HK-2 (cell line): ENCODE results near the gene TMEM63A.
"Not testable (repeated sequence)": the region's sequence is repeated elsewhere in the genome, so short reads cannot be mapped to it uniquely, and the experiment has no call there.

ENCODE experiments used
- DNase-seq: peaks from one replicate; pipeline ENCODE4 v3.0.0-alpha.2; 2018; ENCODE audit not compliant: unreplicated experiment

Gene TMEM63A

DNA sequence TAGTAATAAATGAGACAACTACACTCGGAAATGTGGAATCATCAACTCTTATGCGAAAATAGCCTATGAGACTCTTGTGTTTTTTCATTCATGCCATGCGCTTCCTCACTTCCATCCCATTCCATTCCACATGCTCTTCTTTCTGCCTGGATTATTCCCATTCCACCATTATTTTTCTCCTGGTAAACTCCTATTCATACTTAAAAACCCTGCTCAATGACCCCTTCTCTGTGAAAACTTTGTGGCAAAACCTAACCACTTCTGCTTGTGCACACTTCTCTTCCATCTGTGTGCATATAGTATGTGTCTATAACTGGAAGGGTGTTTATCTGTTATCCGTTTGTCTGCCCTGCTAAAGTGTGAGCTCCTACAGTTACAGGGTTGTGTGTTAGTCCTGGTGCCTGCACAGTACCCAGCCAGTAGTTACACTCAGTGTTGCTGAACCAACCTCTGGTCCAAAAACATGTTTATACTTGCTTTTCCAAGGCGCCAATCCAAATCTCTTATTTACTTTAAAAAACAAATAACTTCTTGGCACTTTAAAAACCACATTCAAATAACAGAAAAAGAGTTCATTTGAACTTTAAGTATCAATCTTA lies 61.6 kb downstream of the TMEM63A start:
- no peak for DNase-seq

DNA sequence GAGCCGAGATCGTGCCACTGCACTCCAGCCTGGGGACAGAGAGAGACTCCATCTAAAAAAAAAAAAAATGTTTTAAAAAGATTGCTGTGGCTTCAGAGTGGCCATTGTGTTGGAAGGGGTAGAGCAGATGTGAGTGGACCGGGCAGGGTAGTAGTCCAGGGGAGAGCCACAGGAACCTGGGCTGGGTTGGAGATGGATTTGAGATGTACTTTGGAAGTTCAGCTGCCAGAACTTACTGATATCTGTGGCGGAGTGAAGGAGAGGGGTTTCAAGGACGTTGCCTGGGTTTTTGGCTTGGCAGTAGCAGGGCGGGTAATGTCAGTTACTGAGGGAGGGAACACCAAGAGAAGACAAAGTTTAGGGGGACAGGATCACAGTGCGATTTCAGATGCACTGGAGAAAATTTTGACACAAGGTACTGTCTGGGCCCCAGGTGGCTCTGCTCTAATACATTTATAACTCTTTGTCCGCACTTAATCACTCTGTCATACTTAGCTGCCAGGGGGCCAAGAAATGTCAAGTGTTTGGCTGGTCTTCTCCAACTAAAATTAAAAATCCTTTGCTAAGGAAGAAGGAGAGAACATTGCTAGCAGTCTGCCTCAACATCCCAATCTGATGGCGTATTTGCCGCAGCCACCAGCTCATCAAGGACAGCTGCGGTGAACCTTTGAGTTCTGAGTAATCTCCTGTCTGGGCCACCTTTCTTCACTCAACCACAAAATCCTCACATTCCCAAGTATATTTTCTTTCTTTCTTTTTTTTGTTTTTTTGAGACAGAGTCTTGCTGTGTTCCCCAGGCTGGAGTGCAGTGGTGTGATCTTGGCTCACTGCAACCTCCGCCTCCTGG lies 62.6 kb downstream of the TMEM63A start:
- DNase-seq = no peak

GRCh38 chr1:225818229-225818628 lies 64.0 kb downstream of the TMEM63A start:
- DNase-seq = no peak

GRCh38 chr1:225817611-225818061 lies 64.5 kb downstream of the TMEM63A start:
- peak; percentile 86 for DNase-seq

- DNase-seq = no peak
Observed at GRCh38 chr1:225816643-225817538, 65.3 kb downstream of the TMEM63A start.

DNA sequence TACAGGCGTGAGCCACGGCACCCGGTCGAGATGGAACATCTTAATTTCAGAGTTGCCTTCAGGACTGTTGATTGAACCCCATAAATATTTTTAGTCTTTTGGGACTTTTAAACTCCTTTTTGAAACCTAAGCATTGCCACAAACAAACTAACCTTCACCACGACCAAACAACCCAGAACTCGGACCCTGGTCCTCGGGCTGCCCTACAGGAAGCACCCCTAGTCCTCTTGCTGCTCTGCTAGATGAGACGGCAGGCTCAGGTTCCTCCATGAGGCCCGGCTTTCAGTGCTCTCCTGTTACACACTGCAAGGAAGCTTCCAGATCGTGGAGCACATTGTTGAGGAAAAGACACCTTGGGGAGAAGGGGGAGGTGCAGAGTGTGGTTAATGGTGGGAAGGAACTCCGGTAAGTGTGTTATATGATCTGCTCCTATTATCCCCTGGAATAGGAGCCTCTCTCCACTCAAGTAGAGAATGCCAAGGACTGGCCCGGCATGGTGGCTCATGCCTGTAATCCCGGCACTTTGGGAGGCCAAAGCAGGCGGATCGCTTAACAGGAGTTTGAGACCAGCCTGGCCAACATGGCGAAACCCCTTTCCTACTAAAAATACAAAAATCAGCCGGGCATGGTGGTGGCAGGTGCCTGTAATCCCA lies 66.5 kb downstream of the TMEM63A start:
- DNase-seq = no peak

- DNase-seq = not testable (repeated sequence)
Observed at GRCh38 chr1:225815090-225815489, 67.1 kb downstream of the TMEM63A start.

GRCh38 chr1:225814381-225814780 lies 67.8 kb downstream of the TMEM63A start:
- DNase-seq = no peak

DNA sequence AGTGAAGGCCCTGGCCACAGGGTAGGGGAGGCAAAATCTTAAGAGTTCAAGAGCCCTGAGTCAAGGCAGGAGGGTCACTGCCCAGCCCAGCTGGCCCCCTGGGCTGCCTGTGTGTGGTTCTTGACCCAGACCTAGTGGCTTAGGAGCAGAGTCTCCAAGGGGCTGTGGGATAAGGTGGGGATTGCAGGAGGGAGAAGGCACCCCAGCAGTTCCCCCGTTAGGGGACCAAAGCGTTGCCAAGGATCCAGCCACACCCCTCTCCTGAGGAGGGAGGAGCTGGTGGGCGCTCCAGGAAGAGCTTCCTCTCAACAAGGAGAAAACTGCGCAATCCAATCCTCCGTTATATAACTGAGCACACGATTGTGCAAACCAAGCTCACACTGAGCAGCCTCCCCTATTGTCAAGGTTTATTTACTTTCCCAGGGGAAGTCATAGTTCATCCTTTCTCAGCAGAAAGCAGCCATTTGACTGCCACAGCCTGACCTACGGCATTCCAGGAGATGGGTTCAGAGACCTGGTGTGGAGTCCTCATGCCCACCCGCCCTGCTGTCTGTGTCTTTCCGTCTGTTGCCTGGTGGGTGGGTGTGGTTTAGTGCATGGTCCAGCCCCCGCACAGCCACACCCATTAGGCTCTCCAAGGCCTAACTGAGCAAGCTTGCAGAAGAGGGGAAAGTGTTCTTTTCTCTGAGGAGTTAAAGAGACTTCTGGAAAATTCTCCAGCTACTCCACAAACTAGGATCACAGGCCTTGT lies 68.8 kb downstream of the TMEM63A start:
- no peak for DNase-seq

DNA sequence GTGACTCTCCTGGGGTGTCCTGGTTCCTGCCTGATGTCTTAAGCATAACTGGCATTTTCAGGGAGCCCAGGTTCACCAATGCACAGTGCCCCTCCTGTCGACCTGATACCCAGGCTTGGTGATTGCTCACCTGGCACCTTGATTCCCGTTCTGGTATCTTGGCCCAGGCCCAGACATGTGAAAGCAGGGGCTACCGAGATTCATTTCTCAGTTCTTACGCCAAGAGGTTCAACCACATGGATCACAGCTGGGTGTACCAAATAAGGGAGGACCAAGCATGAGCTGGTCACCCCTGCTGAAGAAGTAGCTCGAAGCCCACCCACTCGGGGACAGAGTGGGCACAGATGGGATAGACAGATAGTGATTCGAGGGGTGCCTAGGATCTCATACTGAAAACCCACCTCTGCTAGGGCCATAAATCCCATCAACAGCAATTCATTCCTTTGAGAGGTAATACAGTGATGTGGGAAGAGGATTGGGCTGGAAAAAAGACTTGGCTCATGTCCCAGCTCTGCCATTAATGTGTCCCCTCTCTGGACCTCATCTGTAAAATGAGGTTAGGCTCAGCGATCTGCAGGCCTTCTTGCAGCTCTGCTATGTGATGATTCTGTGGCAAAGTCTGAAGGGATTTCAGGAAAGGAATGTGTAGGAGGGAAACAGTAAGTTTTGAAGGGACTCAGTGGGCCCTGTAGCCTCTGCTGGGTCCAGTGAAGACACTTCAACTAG lies 69.5 kb downstream of the TMEM63A start:
- DNase-seq = no peak

DNA sequence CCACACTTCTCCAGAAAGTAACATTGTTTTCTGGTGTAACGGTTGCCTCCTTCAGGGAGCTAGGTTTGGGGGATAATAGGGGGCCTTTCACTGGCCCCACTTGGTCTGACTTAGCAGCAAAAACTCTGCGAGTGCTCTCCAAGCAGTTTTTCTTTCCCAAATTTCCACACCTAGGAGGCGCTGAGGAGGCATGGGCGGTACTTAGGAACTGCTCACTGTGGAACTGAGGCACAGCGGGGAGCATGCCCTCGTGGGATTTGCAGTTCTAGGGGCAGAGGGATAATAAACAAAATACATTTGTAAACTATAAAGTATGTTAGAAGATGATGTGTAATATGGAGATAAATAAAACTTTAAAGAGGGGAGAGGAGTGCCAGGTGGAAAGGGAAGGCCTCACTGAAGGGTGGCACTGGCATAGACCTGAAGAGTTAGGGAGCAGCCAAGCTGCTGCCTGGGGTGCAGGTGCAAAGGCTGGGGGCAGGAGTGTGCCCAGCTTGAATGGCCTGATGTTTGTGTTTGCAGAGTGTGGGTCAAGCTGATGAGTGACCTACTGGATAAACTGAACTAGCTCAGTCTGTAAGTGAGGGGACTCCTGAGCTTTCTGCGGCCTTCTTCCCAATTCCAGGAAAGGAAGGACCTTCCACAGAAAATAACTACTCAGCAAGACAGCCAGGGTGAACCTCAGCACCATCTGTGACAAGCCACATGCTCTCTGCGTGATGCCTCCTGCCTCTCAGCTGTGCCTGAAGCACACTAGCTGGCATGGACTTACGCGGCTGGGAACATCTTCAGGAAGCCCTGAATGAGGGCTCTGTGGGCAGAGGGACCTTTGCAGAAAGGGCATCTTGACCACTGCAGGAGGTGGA lies 70.3 kb downstream of the TMEM63A start:
- DNase-seq = no peak

DNA sequence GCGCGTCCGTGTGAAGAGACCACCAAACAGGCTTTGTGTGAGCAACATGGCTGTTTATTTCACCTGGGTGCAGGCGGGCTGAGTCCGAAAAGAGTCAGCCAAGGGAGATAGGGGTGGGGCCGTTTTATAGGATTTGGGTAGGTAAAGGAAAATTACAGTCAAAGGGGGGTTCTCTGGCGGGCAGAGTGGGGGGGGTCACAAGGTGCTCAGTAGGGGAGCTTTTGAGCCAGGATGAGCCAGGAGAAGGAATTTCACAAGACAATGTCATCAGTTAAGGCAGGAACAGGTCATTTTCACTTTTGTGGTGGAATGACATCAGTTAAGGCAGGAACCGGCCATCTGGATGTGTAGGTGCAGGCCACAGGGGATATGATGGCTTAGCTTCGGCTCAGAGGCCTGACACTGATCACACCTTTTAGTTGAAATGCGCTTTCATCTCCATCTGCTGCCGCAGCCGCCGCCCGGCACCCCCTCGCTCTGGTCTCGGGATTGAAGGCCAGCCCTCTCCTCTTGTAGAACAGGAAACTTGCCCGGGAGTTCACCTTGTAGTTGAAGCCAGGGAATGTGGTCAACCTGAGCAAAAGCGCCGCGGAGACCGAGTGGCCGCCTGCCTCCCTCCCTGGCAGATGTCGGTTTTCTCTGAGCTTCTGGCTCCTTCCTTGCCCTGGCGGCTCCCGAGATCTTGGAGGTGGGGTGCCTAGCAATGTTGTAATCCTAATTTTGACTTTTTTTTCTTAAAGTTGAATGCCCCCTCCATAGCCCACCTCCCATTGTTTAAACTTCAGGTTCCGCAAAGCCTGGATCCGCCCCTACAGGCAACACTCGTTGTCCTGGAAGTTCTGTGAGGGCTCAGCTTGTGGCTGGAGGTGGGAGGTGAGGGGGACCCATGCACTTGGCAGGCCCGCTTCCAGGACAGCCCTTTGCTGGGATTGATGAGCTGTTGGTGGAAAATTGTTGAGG lies 71.3 kb downstream of the TMEM63A start:
- peak; percentile 75 for DNase-seq

DNA sequence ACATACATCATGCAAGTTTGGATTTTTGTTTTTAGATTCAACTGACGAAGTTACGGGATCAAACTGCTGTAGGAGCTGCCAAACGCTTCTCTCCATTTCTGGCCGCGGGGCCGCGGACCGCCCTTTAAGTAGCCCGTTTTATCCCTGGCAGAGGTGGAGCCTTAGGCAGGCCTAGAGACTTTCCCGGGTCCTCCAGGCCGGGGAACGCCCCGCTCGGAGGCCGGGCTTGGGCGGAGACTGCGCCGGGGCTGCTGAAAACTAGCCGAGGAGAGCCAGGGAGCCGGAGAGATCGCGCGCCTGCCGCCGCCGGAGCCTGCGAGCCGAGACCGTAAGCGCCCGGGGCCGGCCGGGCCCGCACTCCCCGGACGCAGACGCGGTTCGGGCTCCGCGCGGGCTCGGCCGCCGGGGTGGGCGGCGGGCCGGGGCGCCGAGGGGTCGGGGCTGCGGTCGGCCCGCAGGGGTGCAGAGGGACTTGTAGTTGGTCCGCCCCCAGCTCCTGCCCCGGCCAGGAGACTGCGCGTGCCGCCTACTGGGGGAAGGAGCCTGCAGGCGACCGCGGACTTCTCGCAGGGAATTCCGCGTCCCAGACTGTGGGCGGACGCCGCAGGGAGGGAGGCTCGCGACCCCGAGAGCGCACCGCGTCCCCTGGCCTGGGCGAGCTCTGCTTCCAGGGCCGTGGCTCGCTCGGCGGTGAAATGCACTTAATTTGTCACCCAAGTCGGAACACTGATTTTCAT lies 72.2 kb downstream of the TMEM63A start, which contains the start of gene EPHX1:
Gene EPHX1, plus strand, starts transcription at position 283 of the 737 bp plus-strand sequence. CDS start 18,606 bp downstream, outside the sequence.
- DNase-seq = peak; percentile 95

DNA sequence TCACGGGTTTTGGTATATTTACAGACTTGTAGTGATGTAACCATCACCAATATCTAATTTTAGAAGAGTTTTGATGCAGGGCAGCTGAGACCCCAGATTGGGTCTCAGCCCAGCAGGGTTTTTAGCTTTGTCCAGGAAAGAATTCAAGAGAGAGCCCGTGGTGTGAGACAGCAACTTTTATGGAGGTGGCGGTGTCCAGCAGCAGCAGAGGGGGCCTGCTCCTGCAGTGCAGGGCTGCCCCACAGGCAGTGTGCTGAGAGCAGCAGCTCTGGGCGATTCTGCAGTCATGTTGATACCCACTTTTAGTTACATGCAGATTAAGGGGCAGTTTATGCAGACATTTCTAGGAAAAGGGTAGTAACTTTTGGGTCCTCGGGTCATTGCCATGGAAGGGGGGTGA lies 74.0 kb downstream of the TMEM63A start:
- no peak for DNase-seq

GRCh38 chr1:225806736-225807135 lies 75.4 kb downstream of the TMEM63A start:
- not testable (repeated sequence) for DNase-seq

- DNase-seq = no peak
Observed at GRCh38 chr1:225806249-225806648, 75.9 kb downstream of the TMEM63A start.

DNA sequence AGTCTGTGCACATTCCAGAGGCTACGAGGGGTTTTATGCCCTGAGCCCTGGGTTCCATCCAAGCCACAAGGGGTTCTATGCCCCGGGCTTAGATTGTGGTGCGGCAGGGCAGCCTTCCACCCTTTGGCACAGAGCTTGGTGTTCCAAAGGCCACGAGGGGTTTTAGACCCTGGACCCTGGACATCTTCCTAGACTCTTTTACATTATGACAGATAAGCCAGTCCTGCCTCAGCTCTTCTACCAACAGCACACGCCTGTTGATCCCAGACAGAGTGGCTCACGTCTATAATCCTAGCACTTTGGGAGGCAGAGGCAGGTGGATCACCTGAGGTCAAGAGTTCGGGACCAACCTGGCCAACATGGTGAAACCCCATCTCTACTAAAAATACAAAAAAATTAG lies 81.0 kb downstream of the TMEM63A start:
- DNase-seq = not testable (repeated sequence)
